Muscle of back (tissue), 11 donors: ENCODE measurements around the gene EBI3. TPM values are rescaled to one million over a fixed set of nuclear protein-coding genes. Genes with fewer than 3 reads are reported as not detected.
"Not testable (repeated sequence)": the region's sequence is repeated elsewhere in the genome, so short reads cannot be mapped to it uniquely, and the experiment has no call there.

Source experiments
- DNase-seq, 3 donors: peaks; one replicate each; pipeline versions ENCODE4 v3.0.0 to v3.0.0-alpha.2; 2013
- polyA plus RNA-seq, 10 donors: library from polyadenylated mRNA; unstranded; fragments of 120-200 nt; gene quantifications; one replicate each; pipeline ENCODE4 v1.2.1, GENCODE V29; 2013; ENCODE audit not compliant: insufficient read length in 10 of 10

The EBI3 gene
- polyA plus RNA-seq, 10 donors = 0.40 to 0.98 (median 0.70) TPM

DNA sequence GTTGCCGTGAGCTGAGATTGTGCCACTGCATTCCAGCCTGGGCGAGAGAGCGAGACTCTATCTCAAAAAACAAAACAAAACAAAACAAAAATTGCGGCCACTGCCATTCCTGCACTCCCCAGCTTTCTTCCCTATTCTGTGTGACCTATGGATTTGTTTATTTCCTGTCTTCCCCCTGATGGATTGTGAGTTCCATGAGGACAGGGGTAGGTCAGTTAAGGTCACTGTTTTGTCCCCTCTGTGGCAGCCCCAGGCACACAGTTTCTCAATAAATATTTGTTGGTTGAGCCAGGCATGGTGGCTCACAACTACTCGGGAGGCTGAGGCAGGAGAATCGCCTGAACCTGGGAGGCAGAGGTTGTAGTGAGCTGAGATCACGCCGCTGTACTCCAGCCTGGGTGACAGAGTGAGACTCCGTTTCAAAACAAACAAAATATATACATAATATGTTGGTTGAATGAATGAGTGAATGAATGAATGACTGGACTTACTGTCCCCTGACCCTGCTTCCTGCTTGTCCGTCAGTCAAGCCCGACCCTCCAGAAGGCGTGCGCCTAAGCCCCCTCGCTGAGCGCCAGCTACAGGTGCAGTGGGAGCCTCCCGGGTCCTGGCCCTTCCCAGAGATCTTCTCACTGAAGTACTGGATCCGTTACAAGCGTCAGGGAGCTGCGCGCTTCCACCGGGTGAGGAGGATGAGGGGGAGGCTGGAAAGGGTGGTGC, 5.0 kb downstream of the EBI3 start:
- no peak for DNase-seq

DNA sequence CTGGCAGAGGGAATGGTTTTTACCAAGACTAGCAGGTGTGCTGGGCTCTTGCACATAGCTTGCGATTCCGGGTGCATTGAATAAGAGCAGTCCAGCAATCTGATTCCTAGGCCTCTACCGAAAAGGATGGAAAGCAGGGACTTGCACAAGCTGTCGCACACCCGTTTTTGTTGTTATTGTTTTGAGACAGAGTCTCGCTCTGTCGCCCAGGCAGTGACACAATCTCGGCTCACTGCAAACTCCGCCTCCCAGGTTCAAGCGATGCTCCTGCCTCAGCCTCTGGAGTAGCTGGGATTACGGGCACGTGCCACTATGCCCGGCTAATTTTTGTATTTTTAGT, 5.5 kb downstream of the EBI3 start:
- DNase-seq = no peak

- not testable (repeated sequence) for DNase-seq
Observed at GRCh38 chr19:4237510-4237909, 8.2 kb downstream of the EBI3 start.

GRCh38 chr19:4238831-4239230, 9.5 kb downstream of the EBI3 start:
- no peak for DNase-seq

- DNase-seq = no peak
Observed at GRCh38 chr19:4241824-4242430, 12.6 kb downstream of the EBI3 start.

GRCh38 chr19:4245938-4246337, 16.6 kb downstream of the EBI3 start:
- DNase-seq = not testable (repeated sequence)

- peak; percentile 99 for DNase-seq
Observed at GRCh38 chr19:4246767-4247593, 17.7 kb downstream of the EBI3 start, which contains the start of gene YJU2. TSS of gene YJU2 (plus strand) at chr19:4247080. CDS start at chr19:4247147, 67 bp downstream.

GRCh38 chr19:4256563-4256962, 27.2 kb downstream of the EBI3 start:
- DNase-seq = no peak

- DNase-seq = no peak
Observed at GRCh38 chr19:4257025-4257424, 27.7 kb downstream of the EBI3 start.

GRCh38 chr19:4258181-4258580, 28.9 kb downstream of the EBI3 start:
- DNase-seq = no peak

DNA sequence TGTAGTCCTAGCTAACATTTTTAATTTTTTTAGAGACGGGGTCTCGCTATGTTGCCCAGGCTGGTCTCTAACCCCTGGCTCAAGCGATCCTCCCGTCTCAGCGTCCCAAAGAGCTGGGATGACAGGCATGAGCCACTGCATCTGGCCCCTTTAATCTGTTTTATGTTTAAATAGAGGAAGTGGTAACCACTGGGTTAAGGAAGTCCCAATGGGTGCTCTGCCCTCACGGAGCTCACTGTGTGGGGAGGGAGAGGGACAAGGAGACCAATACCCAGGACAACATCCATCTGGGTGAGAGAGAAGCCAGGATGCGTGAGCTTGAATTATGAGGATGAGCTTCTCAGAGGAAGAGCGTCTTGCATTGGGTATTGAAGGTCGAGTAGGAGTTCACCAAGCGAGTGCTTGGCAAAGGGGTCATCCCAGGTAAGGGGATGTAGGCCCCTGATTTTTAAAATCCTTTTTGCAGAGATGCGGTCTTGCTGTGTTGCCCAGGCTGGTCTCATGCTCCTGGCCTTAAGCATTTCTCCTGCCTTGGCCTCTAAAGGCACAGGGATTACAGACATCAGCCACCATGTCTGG, 31.4 kb downstream of the EBI3 start:
- no peak for DNase-seq

DNA sequence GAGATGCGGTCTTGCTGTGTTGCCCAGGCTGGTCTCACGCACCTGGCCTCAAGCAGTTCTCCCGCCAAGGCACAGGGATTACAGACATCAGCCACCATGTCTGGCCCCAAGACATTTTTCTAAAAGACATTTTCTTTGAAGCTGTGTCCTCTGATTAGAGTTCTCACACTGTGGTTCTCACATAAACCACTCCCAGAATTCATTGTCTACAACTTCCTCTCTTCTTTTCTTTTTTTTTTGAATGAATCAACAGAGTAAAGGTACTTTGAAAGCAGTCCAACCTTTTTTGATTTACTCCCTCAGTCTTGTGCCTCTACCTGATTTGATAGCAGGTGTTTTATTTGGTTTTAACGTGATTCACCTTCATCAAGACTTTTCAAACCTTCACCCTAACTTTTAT, 35.5 kb downstream of the EBI3 start:
- DNase-seq = no peak

DNA sequence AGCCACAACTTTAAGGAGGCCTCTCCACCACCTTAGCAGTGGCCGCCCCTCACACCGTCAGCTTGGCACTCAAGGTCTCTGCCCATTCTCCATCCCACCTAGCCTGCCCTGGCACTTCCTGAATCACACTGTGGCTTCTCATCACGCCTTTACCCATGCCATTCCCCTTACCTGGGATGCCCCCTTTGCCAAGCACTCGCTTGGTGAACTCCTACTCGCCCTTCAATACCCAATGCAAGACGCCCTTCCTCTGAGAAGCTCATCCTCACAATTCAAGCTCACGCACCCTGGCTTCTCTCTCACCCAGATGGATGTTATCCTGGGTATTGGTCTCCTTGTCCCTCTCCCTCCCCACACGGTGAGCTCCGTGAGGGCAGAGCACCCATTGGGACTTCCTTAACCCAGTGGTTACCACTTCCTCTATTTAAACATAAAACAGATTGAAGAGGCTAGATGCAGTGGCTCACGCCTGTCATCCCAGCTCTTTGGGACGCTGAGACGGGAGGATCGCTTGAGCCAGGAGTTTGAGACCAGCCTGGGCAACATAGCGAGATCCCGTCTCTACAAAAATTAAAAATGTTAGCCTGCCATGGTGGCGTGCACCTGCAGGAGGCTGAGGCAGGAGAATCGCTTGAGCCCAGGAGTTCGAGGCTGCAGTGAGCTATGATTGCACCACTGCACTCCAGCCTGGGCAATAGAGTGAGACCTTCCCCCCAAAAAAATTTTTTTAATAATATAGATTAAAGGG, 37.1 kb downstream of the EBI3 start:
- no peak for DNase-seq

- peak in 2 of 3 donors; percentile 41 to 42 for DNase-seq
Observed at GRCh38 chr19:4267101-4267900, 38.0 kb downstream of the EBI3 start.

- DNase-seq = no peak
Observed at GRCh38 chr19:4267901-4268815, 38.8 kb downstream of the EBI3 start.

DNA sequence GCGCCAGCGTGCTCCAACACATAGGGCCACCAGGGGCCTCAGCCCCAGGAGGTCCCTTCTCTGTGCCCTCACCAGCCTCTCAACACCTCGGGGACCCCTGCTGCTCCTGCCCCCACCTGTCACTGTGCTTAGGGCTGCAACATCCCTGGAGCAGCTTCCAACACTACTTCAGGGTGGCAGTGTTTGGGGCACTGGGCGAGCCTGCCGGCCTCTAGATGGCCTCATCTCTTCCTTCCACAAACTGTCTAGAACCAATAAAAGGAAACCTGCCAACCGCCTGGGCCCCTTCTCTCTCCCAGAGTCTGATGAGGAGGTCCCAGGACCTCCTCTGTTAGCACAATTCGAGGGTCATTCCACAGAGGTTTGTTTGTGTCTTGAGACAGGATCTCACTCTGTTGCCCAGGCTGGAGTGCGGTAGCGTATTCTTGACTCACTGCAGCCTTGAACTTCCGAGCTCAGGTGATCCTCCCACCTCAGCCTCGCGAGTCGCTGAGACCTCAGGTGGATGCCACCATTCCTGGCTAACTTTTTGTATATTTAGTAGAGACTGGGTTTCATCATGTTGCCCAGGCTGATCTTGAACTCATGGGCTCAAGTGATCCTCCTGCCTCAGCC, 39.6 kb downstream of the EBI3 start:
- no peak for DNase-seq

DNA sequence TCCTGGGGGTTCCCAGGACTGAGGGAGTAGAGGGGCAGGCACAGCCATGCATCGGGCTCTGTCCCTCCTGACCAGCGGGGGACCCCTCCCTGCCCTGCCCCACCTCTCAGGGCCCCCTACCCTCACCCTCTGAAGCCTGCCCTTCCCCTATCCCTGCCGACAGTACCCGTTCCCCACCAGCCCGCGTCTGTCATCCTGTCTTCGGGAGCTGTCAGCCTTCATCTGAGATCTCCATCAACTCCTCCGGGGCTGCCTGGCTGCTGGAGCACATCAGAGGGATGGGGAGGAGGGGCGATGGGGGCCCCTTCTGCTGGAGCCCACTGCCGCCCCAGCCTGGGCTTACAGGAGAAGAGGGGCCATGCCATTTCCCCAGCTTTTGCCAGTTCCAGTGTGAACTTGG, 43.6 kb downstream of the EBI3 start:
- no peak for DNase-seq

GRCh38 chr19:4274321-4274686, 45.0 kb downstream of the EBI3 start:
- DNase-seq = not testable (repeated sequence)

DNA sequence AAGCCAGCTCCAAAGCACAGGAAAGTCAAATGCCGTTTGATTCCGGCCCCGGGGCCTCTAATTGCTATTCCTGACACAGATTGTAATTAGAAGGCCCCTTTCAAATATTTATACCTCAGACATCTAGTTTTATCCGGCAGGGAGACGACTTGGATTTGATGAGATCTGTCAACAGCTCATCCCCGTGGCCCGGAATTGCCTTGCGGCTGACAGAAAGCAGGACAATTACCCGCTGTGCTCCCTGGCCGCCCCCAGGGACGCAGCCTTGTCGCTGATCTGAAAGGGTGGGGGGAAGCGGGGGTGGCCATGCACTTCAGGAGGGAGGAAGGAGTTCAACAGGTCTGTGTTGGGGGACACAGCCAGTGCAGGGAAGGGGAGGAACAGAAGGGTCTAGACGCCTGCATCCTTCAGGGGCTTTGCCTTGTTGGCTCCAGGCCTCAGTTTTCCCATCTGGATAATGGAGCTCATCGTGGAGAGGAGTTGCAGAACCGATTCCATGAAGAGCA, 47.9 kb downstream of the EBI3 start:
- no peak for DNase-seq
